Measurements from ENCODE around the gene PIM2. TPM values are rescaled to one million over a fixed set of nuclear protein-coding genes. Genes with fewer than 3 reads are reported as not detected.
A peak's percentile ranks its signal among the peaks of the same experiment; 100 is the strongest.

PIM2 gene
- total and polyA plus RNA-seq, 9 of the 15 experiments (the other 6 are each of a cell fraction or from before 2014, with no cell fraction given), result 67.6 to 191 (median 108) TPM

GRCh38 chrX:48911412-48912182 lies 7.2 kb downstream of the PIM2 start, which contains the start of gene SLC35A2 (continued):
- TF ChIP-seq FOXK1 (CRISPR knock-in tag; IDR thresholded peaks at IDR 0.05; ENCODE audit: borderline replicate concordance) (no peak), HDAC6 (IDR thresholded peaks at IDR 0.05; ENCODE audit: low read depth, low read length) (no peak), ZNF263 (CRISPR knock-in tag; IDR thresholded peaks at IDR 0.05; ENCODE audit: borderline replicate concordance) (no peak), CTBP1 (IDR thresholded peaks at IDR 0.05; ENCODE audit: borderline replicate concordance) (peak; percentile 72), RREB1 (CRISPR knock-in tag; IDR thresholded peaks at IDR 0.05) (no peak), ARID3B (CRISPR knock-in tag; IDR thresholded peaks at IDR 0.05; ENCODE audit: borderline replicate concordance) (no peak), ZNF699 (CRISPR knock-in tag; IDR thresholded peaks at IDR 0.05; ENCODE audit: insufficient replicate concordance) (no peak), PBX2 (CRISPR knock-in tag; IDR thresholded peaks at IDR 0.05; ENCODE audit: low read depth) (no peak), PBX2 (tag; conservative IDR thresholded peaks at IDR 0.05; ENCODE audit: low read depth) (no peak), PYGO2 (tag; IDR thresholded peaks at IDR 0.05) (no peak), E2F5 (CRISPR knock-in tag; IDR thresholded peaks at IDR 0.05) (no peak), ZNF512 (tag; IDR thresholded peaks at IDR 0.05) (no peak), ZNF23 (CRISPR knock-in tag; IDR thresholded peaks at IDR 0.05) (no peak)

Data from K562 (cell line).